ENCODE data around the gene ATMIN. TPM values are rescaled to one million over a fixed set of nuclear protein-coding genes. Genes with fewer than 3 reads are reported as not detected.

The ATMIN gene
- total RNA-seq, 1 experiment from 2014 or later = 66.6 TPM

GRCh38 chr16:81003064-81003463 lies 32.6 kb upstream of the ATMIN start:
- H3K4me1 Mint-ChIP-seq = peaks cover 18 to 23% of the 10 kb centered on the region in 2 experiments
- Histone ChIP-seq H3K4me2 (ENCODE audit: insufficient read depth, insufficient read length, low read length) (no peak overlapping the region), H3K4me1 (ENCODE audit: insufficient read depth, low read length) (no peaks in the 10 kb centered on the region), H3T11ph (ENCODE audit: low read length) (no peak overlapping the region), H2AFZ (ENCODE audit: low read length) (no peak overlapping the region), H2BK15ac (ENCODE audit: low read depth, low read length) (no peak overlapping the region), H2BK5ac (ENCODE audit: insufficient read length, low read length) (no peak overlapping the region), H3K14ac (ENCODE audit: insufficient read depth, low read length) (no peak overlapping the region), H2BK120ac (ENCODE audit: low read depth, low read length, poor library complexity, severe bottlenecking) (no peak overlapping the region), H4K5ac (ENCODE audit: insufficient read length, low read depth, low read length) (no peak overlapping the region), H3K79me1 (ENCODE audit: insufficient read depth, low read depth, low read length, poor library complexity, severe bottlenecking) (peaks cover 15% of the 10 kb centered on the region), H3K79me2 (ENCODE audit: insufficient read depth, low read length) (peaks cover 25% of the 10 kb centered on the region; the same call in 1 of the 2 replicates), H4K20me1 (ENCODE audit: control insufficient read depth, insufficient read depth, insufficient read length) (no peaks in the 10 kb centered on the region), H3K27me3 (ENCODE audit: insufficient read depth, low read length) (no peaks in the 10 kb centered on the region), H3K4ac (ENCODE audit: low read depth, low read length) (no peak overlapping the region), H3K27ac (ENCODE audit: insufficient read length, low read depth, low read length) (no peak overlapping the region), H3K56ac (ENCODE audit: insufficient read length, low read depth, low read length) (no peak overlapping the region), H2BK12ac (ENCODE audit: insufficient read length, low read depth, low read length) (no peak overlapping the region), H3K9ac (ENCODE audit: extremely low read depth, insufficient read length, low read length) (no peak overlapping the region), H4K8ac (replicated peaks; ENCODE audit: insufficient read length, low read depth, low read length) (no peak overlapping the region), H3K18ac (ENCODE audit: insufficient read length, low read depth, low read length) (no peak overlapping the region), H3K23me2 (ENCODE audit: insufficient read length, low read depth, low read length, poor library complexity, severe bottlenecking) (no peaks in the 10 kb centered on the region), H2AK5ac (ENCODE audit: insufficient read length, low read length) (no peak overlapping the region), H3K9me3 (ENCODE audit: control insufficient read depth, low read depth, low read length) (no peaks in the 10 kb centered on the region), H4K91ac (ENCODE audit: insufficient read length, low read depth, low read length) (no peak overlapping the region), H3K23ac (ENCODE audit: insufficient read length, low read depth, low read length) (no peak overlapping the region), H2BK20ac (ENCODE audit: low read depth, low read length, poor library complexity, severe bottlenecking) (no peak overlapping the region)
- H3K27me3 Mint-ChIP-seq (ENCODE audit: low read depth) = no peaks in the 10 kb centered on the region
- WGBS (ENCODE audit: extremely low coverage, insufficient read length, low lambda C conversion rate) = 100% methylated on average over 3 of the region's 4 CpGs
- peaks cover 0 to 6% (median 4%) of the 10 kb centered on the region in 3 experiments; a peak in 4 of 7 replicates for H3K36me3 Mint-ChIP-seq (ENCODE audit: insufficient read depth in 1 of 3, low read depth in 3 of 3)
- DNase-seq = no peak
- no peak overlapping the region; a peak in 1 of 7 replicates for H3K27ac Mint-ChIP-seq
- no peak overlapping the region for H3K4me3 Mint-ChIP-seq
- peaks cover 0 to 2% of the 10 kb centered on the region in 2 experiments; a peak in 3 of 5 replicates for H3K9me3 Mint-ChIP-seq
- no peak for TF ChIP-seq CTCF (conservative IDR thresholded peaks at IDR 0.05)

Data from H9 (cell line).